Measurements from ENCODE around the gene GIMAP1. TPM values are rescaled to one million over a fixed set of nuclear protein-coding genes. Genes with fewer than 3 reads are reported as not detected.

The GIMAP1 gene
- total RNA-seq, 1 donor from 2014 or later: 5.8 TPM

- no peak for ATAC-seq
- no peak for DNase-seq (ENCODE audit: missing footprints)
- intact Hi-C loops (cut with DNase I): no loop called here
Measured at GRCh38 chr7:150719436-150719835, 3.0 kb downstream of the GIMAP1 start.

DNA sequence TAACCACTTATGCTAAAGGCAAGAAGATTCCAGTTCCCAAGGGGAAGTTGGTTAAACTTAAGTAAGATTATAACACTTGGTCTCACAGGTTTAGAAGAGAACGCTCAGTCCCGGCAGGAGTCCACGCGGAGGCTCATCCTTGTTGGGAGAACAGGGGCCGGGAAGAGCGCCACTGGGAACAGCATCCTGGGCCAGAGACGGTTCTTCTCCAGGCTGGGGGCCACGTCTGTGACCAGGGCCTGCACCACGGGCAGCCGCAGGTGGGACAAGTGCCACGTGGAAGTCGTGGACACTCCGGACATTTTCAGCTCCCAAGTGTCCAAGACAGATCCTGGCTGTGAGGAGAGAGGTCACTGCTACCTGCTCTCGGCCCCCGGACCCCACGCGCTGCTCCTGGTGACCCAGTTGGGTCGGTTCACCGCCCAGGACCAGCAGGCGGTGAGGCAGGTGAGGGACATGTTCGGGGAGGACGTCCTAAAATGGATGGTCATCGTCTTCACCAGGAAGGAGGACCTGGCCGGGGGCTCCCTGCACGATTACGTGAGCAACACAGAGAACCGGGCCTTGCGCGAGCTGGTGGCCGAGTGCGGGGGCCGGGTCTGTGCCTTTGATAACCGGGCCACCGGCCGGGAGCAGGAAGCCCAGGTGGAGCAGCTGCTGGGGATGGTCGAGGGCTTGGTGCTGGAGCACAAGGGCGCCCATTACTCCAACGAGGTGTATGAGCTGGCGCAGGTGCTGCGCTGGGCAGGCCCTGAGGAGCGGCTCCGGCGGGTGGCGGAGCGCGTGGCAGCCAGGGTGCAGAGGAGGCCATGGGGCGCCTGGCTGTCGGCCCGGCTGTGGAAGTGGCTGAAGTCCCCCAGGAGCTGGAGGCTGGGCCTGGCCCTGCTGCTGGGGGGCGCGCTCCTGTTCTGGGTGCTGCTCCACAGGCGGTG is 3.8 kb downstream of the GIMAP1 start:
- no peak for ATAC-seq
- intact Hi-C loops (cut with DNase I): no loop called here
- DNase-seq (ENCODE audit: missing footprints): peak; percentile 67

DNA sequence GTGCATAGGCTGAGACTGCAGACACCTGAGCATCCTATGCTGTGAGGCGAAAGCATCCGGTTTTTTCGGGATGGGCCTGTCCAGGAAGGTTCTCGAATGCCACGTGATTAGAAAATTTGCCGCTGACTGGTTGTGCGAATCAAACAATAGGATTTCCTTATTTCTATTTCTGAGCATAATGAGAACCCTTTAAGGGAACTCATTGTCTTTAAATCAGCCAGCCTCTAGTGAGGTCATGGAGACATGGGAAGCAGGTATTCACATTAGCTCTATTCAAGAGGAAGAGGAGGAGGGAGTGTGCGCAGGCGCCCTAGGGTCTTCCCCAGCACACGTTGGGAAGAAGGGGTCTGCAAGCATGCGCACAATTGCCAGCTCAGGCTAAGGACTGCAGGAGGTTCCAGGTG is 5.6 kb downstream of the GIMAP1 start:
- intact Hi-C loops (cut with DNase I): no loop called here
- ATAC-seq (peak; percentile 31), DNase-seq (ENCODE audit: missing footprints) (no peak)

DNA sequence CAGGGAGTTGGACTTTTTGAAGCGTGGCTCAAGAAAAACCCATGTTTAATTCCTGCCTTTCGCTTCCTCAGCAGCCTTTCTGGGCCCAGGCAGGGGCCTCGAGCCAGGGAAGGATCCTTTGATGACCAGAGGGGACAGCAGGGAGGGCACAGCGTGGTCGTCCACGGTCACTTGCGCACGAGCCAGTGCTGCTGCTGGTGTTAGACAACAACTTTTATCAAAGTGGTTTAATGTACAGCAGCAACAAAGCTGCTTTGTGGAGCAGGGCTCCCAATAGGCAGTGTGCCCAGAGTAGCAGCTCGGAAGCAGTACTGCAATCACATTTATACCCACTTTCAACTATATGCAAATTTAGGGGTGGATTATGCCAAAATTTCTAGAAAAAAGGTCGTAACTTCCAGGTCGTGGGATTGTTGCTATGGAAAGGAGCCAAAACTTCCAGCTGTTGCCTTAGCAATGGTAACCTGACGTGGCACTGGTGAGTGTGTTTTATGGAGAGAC is 6.1 kb downstream of the GIMAP1 start:
- intact Hi-C loops (cut with DNase I): no loop called here
- ATAC-seq (no peak), DNase-seq (ENCODE audit: missing footprints) (no peak)

DNA sequence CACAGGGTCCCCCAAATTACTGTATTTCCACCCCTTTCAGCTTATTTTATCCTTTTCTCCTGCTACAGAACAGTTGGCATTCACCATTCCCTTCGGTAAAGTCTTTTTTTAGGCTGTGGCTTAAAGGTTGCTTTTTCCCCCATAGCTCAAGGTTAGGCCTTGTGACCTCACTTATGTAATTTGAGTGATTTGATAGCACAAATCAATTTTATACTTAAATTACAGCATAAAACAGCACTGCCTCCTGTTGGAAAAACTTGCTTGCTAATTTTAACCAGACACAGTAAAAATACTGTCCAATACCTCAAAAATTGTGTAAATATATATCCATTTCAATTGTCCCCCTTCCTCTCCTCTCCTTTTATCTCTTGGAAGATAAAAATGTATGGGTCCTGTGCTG is 7.1 kb downstream of the GIMAP1 start:
- intact Hi-C loops (cut with DNase I): no loop called here
- ATAC-seq (no peak), DNase-seq (ENCODE audit: missing footprints) (no peak)

GRCh38 chr7:150727381-150727780 is 11.0 kb downstream of the GIMAP1 start:
- ATAC-seq (no peak), DNase-seq (ENCODE audit: missing footprints) (no peak)
- intact Hi-C loops (cut with DNase I): no loop called here

GRCh38 chr7:150728011-150728410 is 11.6 kb downstream of the GIMAP1 start:
- ATAC-seq (no peak), DNase-seq (ENCODE audit: missing footprints) (no peak)
- intact Hi-C loops (cut with DNase I): no loop called here

- ATAC-seq: no peak
- DNase-seq (ENCODE audit: missing footprints): no peak
- intact Hi-C loops (cut with DNase I): no loop called here
Measured at GRCh38 chr7:150728609-150729008, 12.2 kb downstream of the GIMAP1 start.

DNA sequence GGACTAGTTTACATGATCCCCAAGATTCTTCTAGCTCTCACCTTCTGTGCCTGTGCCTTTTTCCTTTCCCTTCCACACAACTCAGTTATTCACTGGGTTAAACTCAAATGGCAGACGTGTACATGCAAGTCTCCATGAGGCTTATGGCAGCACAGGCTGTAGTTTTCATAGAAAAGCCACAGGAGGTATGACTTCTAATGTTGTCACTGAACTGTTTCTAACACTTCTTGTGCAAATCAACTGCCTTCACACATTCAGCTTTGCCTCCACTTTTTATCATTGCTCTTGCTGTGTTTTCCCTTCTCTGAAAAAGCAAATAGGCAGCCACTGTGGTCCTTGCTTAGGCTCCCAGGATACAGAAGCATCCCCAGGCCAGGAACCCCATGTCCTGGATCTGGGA is 15.5 kb downstream of the GIMAP1 start:
- DNase-seq (ENCODE audit: missing footprints) (no peak), ATAC-seq (no peak)
- intact Hi-C loops (cut with DNase I): no loop called here

- DNase-seq (ENCODE audit: missing footprints) (no peak), ATAC-seq (no peak)
- intact Hi-C loops (cut with DNase I): no loop called here
Measured at GRCh38 chr7:150732786-150733481, 16.5 kb downstream of the GIMAP1 start.

GRCh38 chr7:150733482-150734095 is 17.2 kb downstream of the GIMAP1 start:
- no peak for ATAC-seq
- intact Hi-C loops (cut with DNase I): no loop called here

DNA sequence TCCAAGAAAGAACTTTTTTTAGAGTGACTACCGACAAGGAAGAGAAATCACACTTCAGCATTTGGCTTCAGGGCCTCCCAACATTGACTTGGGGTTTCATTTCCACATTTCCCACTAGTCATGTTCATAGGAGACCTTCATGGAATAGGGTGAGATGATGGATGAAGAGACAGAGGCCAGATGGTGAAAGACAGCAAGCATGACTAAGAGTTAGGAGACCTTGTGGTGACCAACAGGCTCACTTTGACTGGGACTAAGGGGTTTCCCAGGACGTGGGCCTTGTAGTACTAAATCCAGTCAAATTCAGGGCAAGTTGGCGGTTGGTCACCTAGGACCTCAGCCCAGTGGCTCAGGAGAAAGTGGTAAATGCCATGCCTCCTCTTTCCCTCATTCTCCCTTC is 17.8 kb downstream of the GIMAP1 start:
- intact Hi-C loops (cut with DNase I): no loop called here
- ATAC-seq: no peak
- no peak for DNase-seq (ENCODE audit: missing footprints)

More at GRCh38 chr7:150733482-150734095, 17.2 kb downstream of the GIMAP1 start:
- no peak for DNase-seq (ENCODE audit: missing footprints)

- intact Hi-C loops (cut with DNase I): loop anchor here (5.0 kb wide), 2 partner anchors 58 to 103 kb away; partner anchors contain the start of gene GIMAP6
- ATAC-seq (no peak), DNase-seq (ENCODE audit: missing footprints) (no peak)
Measured at GRCh38 chr7:150735596-150736358, 19.4 kb downstream of the GIMAP1 start.

DNA sequence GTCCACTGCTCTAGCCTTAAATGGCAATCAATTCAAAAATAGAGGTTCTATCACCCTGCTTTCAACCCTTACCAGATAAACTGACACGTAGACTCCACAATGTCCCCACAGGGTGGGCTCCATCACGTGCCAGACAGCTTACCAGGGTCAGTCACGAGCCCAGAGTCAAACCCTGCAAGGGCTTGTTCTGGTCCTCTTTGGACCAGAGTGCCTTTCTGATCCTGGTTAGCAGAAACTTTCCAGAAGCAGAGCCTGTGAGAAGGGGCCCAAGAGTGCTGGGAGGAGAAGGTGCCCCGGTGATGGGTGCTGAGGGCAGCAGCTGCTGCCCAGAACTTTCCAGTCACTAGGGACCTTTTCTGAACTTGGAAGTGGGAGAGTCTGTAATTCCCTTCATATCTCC is 20.5 kb downstream of the GIMAP1 start:
- DNase-seq (ENCODE audit: missing footprints) (no peak), ATAC-seq (no peak)
- intact Hi-C loops (cut with DNase I): loop anchor here (5.0 kb wide), 2 partner anchors 60 to 105 kb away; partner anchors contain the start of gene GIMAP6

GRCh38 chr7:150737265-150738055 is 21.0 kb downstream of the GIMAP1 start, which contains the start of gene GIMAP5:
TSS of gene GIMAP5 (plus strand) at chr7:150737418. CDS start at chr7:150740885, 3,467 bp downstream.
- peak; percentile 56 for ATAC-seq
- intact Hi-C loops (cut with DNase I): loop anchor here (2.0 to 5.0 kb wide), 3 partner anchors 21 to 105 kb away; partner anchors contain the start of genes GIMAP1 and GIMAP6
- DNase-seq (ENCODE audit: missing footprints): no peak

- DNase-seq (ENCODE audit: missing footprints): no peak
- intact Hi-C loops (cut with DNase I): loop anchor here (2.0 to 5.0 kb wide), 3 partner anchors 21 to 106 kb away; partner anchors contain the start of genes GIMAP1 and GIMAP6
- ATAC-seq: peak; percentile 24
Measured at GRCh38 chr7:150738092-150738491, 21.7 kb downstream of the GIMAP1 start.

DNA sequence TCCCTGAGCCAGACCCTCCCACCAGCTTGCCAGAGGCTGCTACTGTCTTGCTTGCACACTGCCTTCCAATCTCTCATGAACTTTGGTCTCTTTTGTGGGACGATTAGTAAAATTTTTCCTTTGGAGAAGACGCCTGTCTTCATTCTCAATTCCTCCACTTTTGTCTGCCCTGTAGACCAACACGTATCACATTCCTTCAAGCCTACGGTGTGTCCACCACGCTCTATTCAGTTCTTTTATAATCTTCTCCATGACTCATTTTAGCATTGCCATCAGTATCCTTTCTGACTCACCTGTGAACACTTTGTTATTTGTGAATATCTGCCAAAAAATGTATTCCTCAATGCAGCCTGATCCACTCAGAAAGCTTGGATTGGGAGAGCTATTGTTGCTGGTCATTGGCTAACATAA is 22.2 kb downstream of the GIMAP1 start:
- intact Hi-C loops (cut with DNase I): loop anchor here (2.0 to 5.0 kb wide), 3 partner anchors 22 to 106 kb away; partner anchors contain the start of genes GIMAP1 and GIMAP6
- no peak for DNase-seq (ENCODE audit: missing footprints)
- ATAC-seq: no peak
